GM19324 (cell line): ENCODE data around the gene KRT20.
"Not testable (repeated sequence)": the region's sequence is repeated elsewhere in the genome, so short reads cannot be mapped to it uniquely, and the experiment has no call there.

Experiments used
- ATAC-seq: cut with Tn5 transposase; IDR thresholded peaks from one replicate; pipeline ENCODE4 v1.9.1; 2021; ENCODE audit warnings: mild to moderate bottlenecking, moderate library complexity; ENCODE audit not compliant: unreplicated experiment, low FRiP score

Gene KRT20

GRCh38 chr17:40900809-40901356, 15.8 kb upstream of the KRT20 start:
- no peak for ATAC-seq

- ATAC-seq, result no peak
These were observed 11.9 kb upstream of the KRT20 start for GRCh38 chr17:40896916-40897455.

- no peak for ATAC-seq
These were observed 10.2 kb upstream of the KRT20 start for GRCh38 chr17:40895106-40895730.

GRCh38 chr17:40888196-40888720, 3.2 kb upstream of the KRT20 start:
- ATAC-seq, result no peak

GRCh38 chr17:40886090-40886489, 1.0 kb upstream of the KRT20 start:
- ATAC-seq, result no peak

- ATAC-seq, result no peak
These were observed 1.3 kb downstream of the KRT20 start for GRCh38 chr17:40883626-40884334.

GRCh38 chr17:40883031-40883430, 2.0 kb downstream of the KRT20 start:
- no peak for ATAC-seq

- ATAC-seq, result no peak
These were observed 6.0 kb downstream of the KRT20 start for GRCh38 chr17:40879026-40879425.

GRCh38 chr17:40878044-40878443, 7.0 kb downstream of the KRT20 start:
- ATAC-seq, result no peak

GRCh38 chr17:40873801-40874200, 11.2 kb downstream of the KRT20 start:
- ATAC-seq, result no peak

GRCh38 chr17:40873255-40873654, 11.8 kb downstream of the KRT20 start:
- ATAC-seq, result no peak

- ATAC-seq, result no peak
These were observed 12.6 kb downstream of the KRT20 start for GRCh38 chr17:40872416-40872815.

GRCh38 chr17:40871316-40871715, 13.7 kb downstream of the KRT20 start:
- no peak for ATAC-seq

GRCh38 chr17:40870136-40870535, 14.9 kb downstream of the KRT20 start:
- ATAC-seq, result no peak

GRCh38 chr17:40866838-40867237, 18.2 kb downstream of the KRT20 start, which contains the start of gene KRT12:
KRT12 (minus strand) TSS chr17:40867223; CDS start chr17:40867186, 37 bp downstream.
- no peak for ATAC-seq

- ATAC-seq, result no peak
These were observed 20.2 kb downstream of the KRT20 start for GRCh38 chr17:40864661-40865390.

GRCh38 chr17:40862985-40863733, 21.9 kb downstream of the KRT20 start:
- no peak for ATAC-seq

- no peak for ATAC-seq
These were observed 25.5 kb downstream of the KRT20 start for GRCh38 chr17:40859536-40859935.

GRCh38 chr17:40858667-40859066, 26.4 kb downstream of the KRT20 start:
- not testable (repeated sequence) for ATAC-seq

GRCh38 chr17:40857535-40857934, 27.5 kb downstream of the KRT20 start:
- ATAC-seq, result no peak
